Spleen (tissue), 13 donors: ENCODE results near the gene SEC11C. TPM values are rescaled to one million over a fixed set of nuclear protein-coding genes. Genes with fewer than 3 reads are reported as not detected.

Experiments
- DNase-seq: peaks from one replicate; pipeline ENCODE4 v3.0.0-alpha.2; 2020
- H3K27ac ChIP-seq, 8 donors: fragments of 200-600 bp; sonication (generic) in 7 of 8; 1 replicate in 4 of 8; 2 replicates in 4 of 8; pipeline versions ENCODE4 v1.5.0 to v1.8.0; 2016 to 2021; ENCODE audit warnings: inconsistent platforms in 4 of 8, mild to moderate bottlenecking in 4 of 8, moderate library complexity in 1 of 8
- H3K27me3 ChIP-seq, 7 donors: fragments of 200-600 bp; sonication (generic) in 6 of 7; replicated peaks in 1 of 7; 1 replicate in 4 of 7; 2 replicates in 3 of 7; pipeline versions ENCODE4 v1.5.0 to v1.8.0; 2016 to 2021; ENCODE audit warnings: inconsistent platforms in 3 of 7, mild to moderate bottlenecking in 1 of 7
- H3K36me3 ChIP-seq, 6 donors: fragments of 200-600 bp; sonication (generic) in 5 of 6; 1 replicate in 4 of 6; 2 replicates in 2 of 6; pipeline versions ENCODE4 v1.5.0 to v1.8.0; 2016 to 2021; ENCODE audit warnings: inconsistent platforms in 2 of 6
- H3K4me1 ChIP-seq, 6 donors: fragments of 200-600 bp; sonication (generic) in 5 of 6; 1 replicate in 3 of 6; 2 replicates in 3 of 6; pipeline versions ENCODE4 v1.5.0 to v1.8.0; 2016 to 2021; ENCODE audit warnings: inconsistent platforms in 3 of 6
- H3K4me3 ChIP-seq, 8 donors: fragments of 200-600 bp; sonication (generic) in 7 of 8; 1 replicate in 4 of 8; 2 replicates in 4 of 8; pipeline versions ENCODE4 v1.5.0 to v1.8.0; 2016 to 2021; ENCODE audit warnings: inconsistent platforms in 4 of 8, mild to moderate bottlenecking in 4 of 8, moderate library complexity in 2 of 8
- H3K9me3 ChIP-seq, 8 donors: fragments of 200-600 bp; sonication (generic) in 7 of 8; 1 replicate in 4 of 8; 2 replicates in 4 of 8; pipeline versions ENCODE4 v1.5.0 to v1.8.0; 2016 to 2021; ENCODE audit warnings: inconsistent platforms in 4 of 8
- POLR2A ChIP-seq, 3 donors: fragments of 450-650 bp; IDR thresholded peaks; one replicate each; pipeline ENCODE4 v1.5.1; 2017; ENCODE audit warnings: antibody characterized with exemption in 3 of 3, mild to moderate bottlenecking in 1 of 3
- POLR2AphosphoS5 ChIP-seq, 3 donors: sonication (generic); formaldehyde crosslinking; IDR thresholded peaks; one replicate each; pipeline ENCODE4 v1.5.1; 2017; ENCODE audit warnings: antibody characterized with exemption in 3 of 3
- WGBS, 5 donors: extraction: QIAGEN DNeasy Blood & Tissue Kit in 3 of 5; methylation state at CpG; one replicate each; pipeline versions ENCODE4 v1.1.5 to v1.1.7; 2013 to 2018; 5-methylcytosine and 5-hydroxymethylcytosine counted together
- intact Hi-C: fragments of 100-400 bp; cut with DNase I; formaldehyde crosslinking; loops from one replicate; pipeline ENCODE4 v1.15.0; 2023; ENCODE audit warnings: low total_unique reads
- long read RNA-seq, 2 donors: transcript quantifications; one replicate each; lab custom pipeline, GENCODE V29; 2026
- polyA plus RNA-seq, 3 donors: library from polyadenylated mRNA; stranded (reverse); fragments of 200-250 nt; gene quantifications; one replicate each; pipeline ENCODE4 v1.2.1, GENCODE V29; 2013
- total RNA-seq, 7 donors: library from RNA; depleted of rRNA in 3 of 7; stranded (reverse); fragments of >200 nt in 3 of 7; fragmentation: NEBNext Ultra II Directional in 4 of 7; extraction: Animal tissue kit (Norgen Biotek cat#: 25700) in 4 of 7; gene quantifications; one replicate each; pipeline versions ENCODE4 v1.1.0 to v1.2.1, GENCODE V29; 2016 to 2021
- TF ChIP-seq, protein P1 (sequence below), 11 experiments: fragments of 200-600 bp in 7 of 11; fragments of 450-650 bp in 4 of 11; sonication (generic) in 4 of 11; IDR thresholded peaks in 8 of 11; conservative IDR thresholded peaks in 3 of 11; 1 replicate in 7 of 11; 2 replicates in 4 of 11; pipeline versions ENCODE4 v1.4.0 to v1.8.0; 2016 to 2021; ENCODE audit warnings: antibody characterized with exemption in 11 of 11, inconsistent platforms in 4 of 11, mild to moderate bottlenecking in 1 of 11
- donor health status: healthy with polysubstance abuse.
- donor health status: DM: no; HTN: no; CAD: no; lungs with moderate emphysema.
- donor health status: DM: no; HTN: no; CAD: no.
- donor health status: Bipolar disorder and iron deficiency.
- donor health status: healthy.
- donor health status: DM: no; HTN: no; CAD: no.
- donor health status: DM: yes; HTN: yes; CAD: no.

Gene SEC11C
- total RNA-seq = 100 to 1,000 TPM in 1 of 7 donors, 10 to 100 TPM in 6; 36.7 to 117 (median 59.0) TPM
- 10 to 100 TPM; 48.7 to 72.8 (median 68.3) TPM for polyA plus RNA-seq
- long read RNA-seq, donor 1, transcript SEC11C-204 (6 exons, 1,202 nt) = major isoform, 18 of 25 reads
- long read RNA-seq, donor 1, partial matches to known transcripts = 0 of 25 reads
- long read RNA-seq, donor 1, other reads (novel, unspliced or antisense) = 0 of 25 reads
- long read RNA-seq, donor 2, transcript SEC11C-204 (6 exons, 1,202 nt) = major isoform, 37 of 43 reads
- long read RNA-seq, donor 2, partial matches to known transcripts = 0 of 43 reads
- long read RNA-seq, donor 2, other reads (novel, unspliced or antisense) = 0 of 43 reads

DNA sequence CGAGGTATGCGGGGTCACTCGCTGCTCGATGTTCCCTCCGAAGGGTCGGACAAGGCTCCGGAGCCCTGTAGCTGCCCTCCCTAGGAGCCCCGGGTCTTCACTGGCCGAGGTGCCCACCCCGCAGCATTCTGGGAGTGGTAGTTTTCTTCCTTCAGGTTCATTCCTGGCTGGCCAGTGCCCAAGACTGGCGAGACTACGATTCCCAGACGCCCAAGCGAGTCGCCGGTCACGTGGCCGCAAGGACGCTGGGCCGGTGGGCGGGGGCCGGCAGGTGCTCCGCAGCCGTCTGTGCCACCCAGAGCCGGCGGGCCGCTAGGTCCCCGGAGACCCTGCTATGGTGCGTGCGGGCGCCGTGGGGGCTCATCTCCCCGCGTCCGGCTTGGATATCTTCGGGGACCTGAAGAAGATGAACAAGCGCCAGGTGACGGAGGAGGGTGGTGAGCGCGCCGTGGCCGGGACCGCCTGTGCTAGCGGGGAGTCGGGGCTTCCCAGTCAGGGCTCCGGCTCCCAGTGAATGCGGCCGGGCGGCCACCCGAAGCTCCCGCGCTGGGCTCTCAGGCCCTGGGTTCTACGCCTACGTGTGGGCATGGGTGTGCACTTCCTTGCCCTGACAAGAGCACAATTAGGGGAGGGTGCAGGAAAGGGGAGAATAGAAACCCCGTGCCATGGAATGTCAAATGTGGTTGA is at the start of gene SEC11C:
Gene SEC11C (plus strand): TSS at position 270 of the 687 bp plus-strand sequence. CDS start 65 bp downstream, at position 335.
- H3K27me3 ChIP-seq = peaks cover 0 to 8% (median 0%) of the 10 kb centered on the region in 7 donors
- intact Hi-C loops = no loop called here
- no peaks in the 10 kb centered on the region for H3K9me3 ChIP-seq
- 0 to 1% (median 0%) methylated on average over 32 to 55 of the region's 55 CpGs for WGBS, 5 donors
- peak; percentile 99 for DNase-seq
- TF ChIP-seq POLR2A (IDR thresholded peaks at IDR 0.05) (no peak), POLR2AphosphoS5 (IDR thresholded peaks at IDR 0.05) (peak; percentile 80 to 90 (median 89))
- TF ChIP-seq, protein P1, sequence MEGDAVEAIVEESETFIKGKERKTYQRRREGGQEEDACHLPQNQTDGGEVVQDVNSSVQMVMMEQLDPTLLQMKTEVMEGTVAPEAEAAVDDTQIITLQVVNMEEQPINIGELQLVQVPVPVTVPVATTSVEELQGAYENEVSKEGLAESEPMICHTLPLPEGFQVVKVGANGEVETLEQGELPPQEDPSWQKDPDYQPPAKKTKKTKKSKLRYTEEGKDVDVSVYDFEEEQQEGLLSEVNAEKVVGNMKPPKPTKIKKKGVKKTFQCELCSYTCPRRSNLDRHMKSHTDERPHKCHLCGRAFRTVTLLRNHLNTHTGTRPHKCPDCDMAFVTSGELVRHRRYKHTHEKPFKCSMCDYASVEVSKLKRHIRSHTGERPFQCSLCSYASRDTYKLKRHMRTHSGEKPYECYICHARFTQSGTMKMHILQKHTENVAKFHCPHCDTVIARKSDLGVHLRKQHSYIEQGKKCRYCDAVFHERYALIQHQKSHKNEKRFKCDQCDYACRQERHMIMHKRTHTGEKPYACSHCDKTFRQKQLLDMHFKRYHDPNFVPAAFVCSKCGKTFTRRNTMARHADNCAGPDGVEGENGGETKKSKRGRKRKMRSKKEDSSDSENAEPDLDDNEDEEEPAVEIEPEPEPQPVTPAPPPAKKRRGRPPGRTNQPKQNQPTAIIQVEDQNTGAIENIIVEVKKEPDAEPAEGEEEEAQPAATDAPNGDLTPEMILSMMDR (IDR thresholded peaks at IDR 0.05 in 8 of 11, conservative IDR thresholded peaks at IDR 0.05 in 3 of 11) = peak in 1 of 11 experiments; percentile 19
- H3K4me1 ChIP-seq = peaks cover 11 to 42% (median 29%) of the 10 kb centered on the region in 6 donors
- peak within 1 kb of the TSS; percentile 84 to 95 (median 92) for H3K27ac ChIP-seq
- H3K36me3 ChIP-seq = no peaks in the 10 kb centered on the region
- H3K4me3 ChIP-seq = peak within 1 kb of the TSS; percentile 71 to 99 (median 92)

DNA sequence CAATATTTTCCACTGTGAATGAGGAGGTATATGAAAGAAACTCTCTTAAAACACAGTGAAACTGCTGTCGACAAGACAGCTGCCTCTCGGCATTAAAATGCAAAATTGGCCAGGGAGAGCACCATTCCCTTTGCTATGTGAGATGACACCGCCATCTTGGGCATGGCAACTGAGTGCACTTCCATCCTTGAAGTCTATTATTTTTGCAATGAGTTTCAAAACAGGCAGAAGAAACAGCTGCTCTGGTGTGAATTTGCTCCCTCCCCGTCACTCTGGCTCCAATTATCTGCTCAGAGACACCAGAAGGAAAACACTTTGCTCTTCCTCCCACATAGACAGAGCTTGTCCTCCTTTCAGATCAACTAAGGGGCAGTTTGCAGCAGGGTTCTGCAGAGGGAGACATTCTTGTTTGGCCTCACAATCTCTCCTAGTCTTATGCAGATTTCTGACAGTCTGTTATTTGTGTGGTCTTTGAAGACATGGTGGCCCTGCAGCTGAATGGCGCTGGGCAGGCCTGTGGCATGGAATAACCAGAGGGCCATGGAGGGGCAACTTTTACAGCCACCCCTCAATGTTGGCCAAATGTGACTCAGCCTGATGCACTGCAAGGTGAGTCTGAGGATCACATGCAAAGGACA is 48.6 kb upstream of the SEC11C start:
- WGBS, 5 donors = 83 to 94% (median 87%) methylated on average over 5 of the region's 5 CpGs
- no peak for DNase-seq
- TF ChIP-seq, protein P1 (IDR thresholded peaks at IDR 0.05 in 8 of 11, conservative IDR thresholded peaks at IDR 0.05 in 3 of 11) = no peak
- TF ChIP-seq POLR2A (IDR thresholded peaks at IDR 0.05) = no peak
- TF ChIP-seq POLR2AphosphoS5 (IDR thresholded peaks at IDR 0.05) = no peak

DNA sequence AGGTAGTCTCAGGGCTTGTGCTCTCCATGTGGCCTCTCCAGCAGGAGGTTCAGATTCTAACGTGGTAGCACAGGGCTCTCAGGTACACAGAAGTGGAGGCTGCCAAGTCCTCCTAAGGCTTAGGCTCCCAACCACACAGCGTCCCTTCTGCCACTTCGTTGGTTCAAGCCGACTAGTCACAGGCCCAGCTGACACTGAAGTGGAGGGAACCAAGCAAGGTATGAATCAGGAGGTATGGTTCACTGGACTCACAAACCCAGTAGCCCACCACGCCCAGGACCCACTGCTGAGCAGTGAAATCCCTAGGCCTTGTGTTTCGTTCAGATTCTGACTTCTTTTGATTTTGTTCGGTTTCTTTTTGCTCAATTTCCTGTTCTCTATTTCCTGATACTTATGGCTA is 46.0 kb upstream of the SEC11C start:
- H3K4me1 ChIP-seq = peaks cover 0 to 16% (median 0%) of the 10 kb centered on the region in 6 donors
- WGBS, 5 donors = 59 to 71% (median 68%) methylated on average over 7 of the region's 7 CpGs
- peak overlapping the region in 5 of 8 donors; percentile 2 to 65 (median 52) for H3K27ac ChIP-seq
- H3K27me3 ChIP-seq = peaks cover 0 to 4% (median 0%) of the 10 kb centered on the region in 7 donors
- H3K9me3 ChIP-seq = no peaks in the 10 kb centered on the region
- no peaks in the 10 kb centered on the region for H3K36me3 ChIP-seq
- DNase-seq = peak; percentile 78
- H3K4me3 ChIP-seq = no peak overlapping the region
- intact Hi-C loops = no loop called here
- TF ChIP-seq POLR2AphosphoS5 (IDR thresholded peaks at IDR 0.05) (no peak), POLR2A (IDR thresholded peaks at IDR 0.05) (no peak)
- TF ChIP-seq, protein P1 (IDR thresholded peaks at IDR 0.05 in 8 of 11, conservative IDR thresholded peaks at IDR 0.05 in 3 of 11) = no peak

More for the DNA sequence above, 48.6 kb upstream of the SEC11C start:
- H3K27me3 ChIP-seq = peaks cover 0 to 8% (median 0%) of the 10 kb centered on the region in 7 donors
- no peaks in the 10 kb centered on the region for H3K9me3 ChIP-seq
- intact Hi-C loops = no loop called here
- no peak overlapping the region for H3K27ac ChIP-seq
- H3K36me3 ChIP-seq = no peaks in the 10 kb centered on the region
- peaks cover 0 to 16% (median 0%) of the 10 kb centered on the region in 6 donors for H3K4me1 ChIP-seq
- H3K4me3 ChIP-seq = no peak overlapping the region
